GM21367 (cell line): ENCODE results near the gene TWIST1.

Source experiments
- ATAC-seq: cut with Tn5 transposase; IDR thresholded peaks from one replicate; pipeline ENCODE4 v1.9.1; 2021; ENCODE audit not compliant: unreplicated experiment

Gene TWIST1

GRCh38 chr7:19113855-19114550 lies 3.4 kb downstream of the TWIST1 start:
- ATAC-seq = no peak

DNA sequence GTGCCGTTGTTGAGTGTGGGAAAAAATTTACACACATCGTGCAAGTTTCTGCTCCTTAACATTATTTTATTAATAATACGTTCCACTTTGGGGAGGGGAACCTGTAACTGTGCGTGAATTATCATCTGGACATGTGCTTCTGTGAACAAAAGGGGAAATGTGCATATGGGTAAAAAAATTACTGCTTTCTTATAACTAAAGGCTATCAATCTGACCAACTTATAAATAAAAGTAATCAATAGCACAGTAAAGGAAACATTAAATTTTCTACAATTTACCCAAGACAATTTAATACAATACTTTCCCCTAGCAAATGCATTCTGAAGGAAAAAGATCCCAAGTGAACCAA lies 4.5 kb downstream of the TWIST1 start:
- ATAC-seq = no peak

DNA sequence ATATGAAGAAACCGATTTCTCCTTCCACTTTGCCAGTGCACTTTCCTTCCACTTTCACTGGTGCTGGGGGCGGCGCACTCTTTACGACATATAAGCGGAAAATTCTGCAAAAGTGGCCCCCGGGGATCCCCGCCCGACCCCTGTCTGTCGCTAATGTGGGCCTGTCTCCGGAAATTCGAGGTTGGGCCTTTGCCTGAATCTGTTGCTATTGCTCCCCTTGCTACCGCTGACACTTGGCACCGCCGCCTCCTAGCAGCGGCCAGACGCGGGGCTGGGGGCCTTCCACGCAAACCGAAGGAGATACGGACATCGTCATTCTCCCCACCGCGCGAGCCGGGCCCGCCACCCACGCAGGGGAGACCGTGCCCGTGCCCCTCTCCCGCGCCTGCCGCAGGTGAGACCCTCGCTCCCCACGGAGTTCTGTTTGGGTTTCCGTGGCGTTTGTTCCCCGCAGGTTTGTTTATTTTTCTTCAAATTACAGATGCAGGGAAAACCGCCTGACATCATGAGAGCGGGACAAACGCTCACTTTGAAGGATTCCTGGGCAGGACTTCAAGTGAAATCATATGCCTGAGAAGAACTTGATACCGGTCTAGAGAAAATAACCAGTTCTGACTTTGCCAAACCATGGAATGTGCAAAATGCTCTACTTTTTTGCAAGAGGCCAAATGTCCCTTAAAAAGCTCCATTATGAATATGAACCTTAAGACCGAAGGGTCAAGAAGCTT lies 5.0 kb downstream of the TWIST1 start:
- no peak for ATAC-seq

DNA sequence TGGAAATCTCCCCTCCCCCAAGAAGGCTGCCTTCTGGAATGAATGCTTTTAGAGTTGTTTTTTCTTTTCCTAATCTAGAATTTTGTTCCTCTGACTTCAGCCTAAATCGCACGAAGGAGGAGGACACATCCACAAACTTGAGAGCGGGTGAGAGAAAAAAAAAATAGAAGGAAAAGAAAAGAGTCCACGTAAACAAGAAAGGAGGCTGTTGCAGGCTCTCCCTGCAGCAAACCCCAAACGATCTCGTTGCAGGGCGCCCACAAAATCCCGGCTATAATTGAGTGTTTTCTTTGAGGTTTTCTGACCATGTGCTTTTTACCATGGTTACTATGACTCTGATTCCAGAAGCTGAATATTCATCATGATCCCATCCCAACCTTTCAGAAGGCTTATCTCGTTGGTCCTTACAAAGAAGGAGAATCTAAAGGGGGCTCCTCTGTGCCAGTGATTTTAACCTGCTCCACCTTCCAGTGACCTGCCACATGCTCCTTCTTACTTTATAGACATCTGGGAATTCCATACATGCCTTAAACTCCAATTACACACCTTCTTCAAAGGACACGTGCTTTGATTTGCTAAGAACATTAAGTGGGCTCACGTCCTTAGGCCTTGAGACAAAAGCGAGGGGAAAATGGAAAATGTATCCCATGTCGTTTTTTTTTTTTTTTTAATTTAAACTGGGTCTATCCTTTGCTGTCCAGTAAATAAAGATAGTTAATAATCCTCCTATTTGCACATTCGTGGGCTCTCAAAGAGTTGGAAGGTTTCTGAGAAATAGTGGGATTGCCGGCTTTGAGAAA lies 5.8 kb downstream of the TWIST1 start:
- ATAC-seq = no peak

DNA sequence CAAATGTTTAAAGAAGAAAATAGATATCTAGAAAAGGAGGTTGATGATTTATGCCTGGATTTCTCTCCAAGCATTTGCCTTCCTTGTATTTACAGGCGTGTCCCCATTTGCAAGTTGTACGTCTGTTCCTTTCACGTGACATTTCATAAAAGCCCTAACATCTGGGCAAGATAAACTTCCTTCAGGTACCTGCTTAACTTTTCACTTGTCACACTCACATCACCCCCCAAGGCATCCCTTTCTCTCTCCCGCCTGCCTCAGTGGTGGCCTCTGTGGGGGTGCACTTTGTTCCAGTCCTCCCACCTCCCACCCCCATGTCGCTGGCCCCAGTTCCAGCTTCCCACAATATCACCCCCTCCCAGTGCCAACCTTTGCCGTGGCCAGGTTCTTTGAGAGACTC lies 6.7 kb downstream of the TWIST1 start:
- no peak for ATAC-seq

GRCh38 chr7:19110026-19110730 lies 7.3 kb downstream of the TWIST1 start:
- no peak for ATAC-seq

DNA sequence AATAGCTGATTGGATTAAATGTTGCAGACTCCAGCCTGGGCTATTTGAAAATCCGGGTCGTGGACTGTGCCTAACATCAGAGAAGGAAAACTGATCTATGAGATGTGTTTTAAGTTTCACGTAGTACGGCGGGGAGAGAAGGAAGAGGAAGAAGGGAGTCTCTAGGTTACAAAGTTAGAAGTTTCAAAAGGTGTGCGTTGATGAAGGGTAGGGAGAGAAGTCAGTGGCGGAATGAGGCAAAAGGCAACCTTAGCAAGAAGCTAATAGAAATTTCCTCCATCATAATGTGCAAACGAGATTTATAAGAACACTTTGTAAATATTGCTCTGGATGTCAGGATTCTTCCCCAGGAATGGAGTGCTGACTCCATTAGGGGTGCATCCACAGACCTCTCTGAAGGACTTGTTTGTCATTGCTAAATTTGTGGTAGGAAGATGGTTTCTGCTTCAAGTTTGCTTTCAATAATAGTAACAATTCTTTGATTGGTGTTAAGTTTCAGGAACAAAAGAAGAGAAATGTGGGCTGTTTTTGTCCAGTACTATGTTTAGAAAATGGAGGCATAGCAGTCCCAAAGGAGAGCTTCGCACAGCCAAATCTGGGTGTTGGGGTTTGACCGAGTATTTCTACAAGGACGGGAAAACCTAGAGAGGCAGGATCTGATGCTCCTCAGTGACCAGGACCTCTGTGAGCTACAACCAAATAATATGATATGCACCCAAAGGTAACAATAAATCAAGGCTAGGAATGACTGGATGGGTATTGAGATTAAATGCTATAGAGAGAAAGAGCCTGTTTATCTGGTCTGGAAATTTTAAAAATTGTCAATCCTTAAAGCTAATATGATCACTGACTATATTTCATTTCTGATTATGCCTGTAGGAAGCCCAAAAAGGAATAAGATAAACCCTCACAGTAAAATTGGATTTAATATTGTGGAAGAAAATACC lies 8.2 kb downstream of the TWIST1 start:
- ATAC-seq = no peak

DNA sequence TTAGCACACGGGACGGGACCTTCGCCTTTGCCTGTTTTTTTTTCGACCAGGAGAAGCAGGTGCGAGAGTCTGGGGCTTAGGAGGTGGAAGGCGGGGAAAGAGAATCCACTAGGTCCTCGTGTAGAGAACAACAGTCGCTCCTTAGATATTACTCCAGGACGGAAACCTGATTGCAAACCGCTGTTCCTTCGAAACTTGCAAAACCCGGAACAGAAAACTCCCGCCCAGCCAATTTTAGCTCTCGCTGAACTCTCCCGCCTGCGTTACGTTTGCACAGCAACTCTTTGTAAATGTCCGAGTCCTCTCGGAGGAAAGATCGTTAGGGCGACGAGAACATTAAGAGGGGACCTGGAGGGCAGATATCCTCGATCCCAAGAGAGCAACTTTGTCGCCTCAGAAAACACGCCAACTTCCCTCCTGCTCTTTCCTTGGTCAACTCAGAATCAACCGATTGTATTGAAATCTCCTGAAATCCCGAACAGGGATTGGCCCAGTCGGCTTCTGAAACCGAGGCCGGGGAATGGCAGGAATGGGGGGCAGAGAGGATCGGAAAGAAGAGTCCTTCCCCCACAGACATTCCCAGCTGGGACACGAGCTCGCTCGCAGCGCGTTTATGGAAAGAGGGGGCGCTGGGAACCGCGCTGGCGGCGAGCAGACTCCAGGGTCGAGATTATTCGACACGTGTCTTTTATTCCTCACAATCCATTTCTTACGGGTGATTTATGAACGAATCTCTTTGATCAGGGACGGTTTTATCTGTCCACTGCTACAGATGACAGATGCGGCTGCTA lies 9.9 kb downstream of the TWIST1 start:
- ATAC-seq = no peak

DNA sequence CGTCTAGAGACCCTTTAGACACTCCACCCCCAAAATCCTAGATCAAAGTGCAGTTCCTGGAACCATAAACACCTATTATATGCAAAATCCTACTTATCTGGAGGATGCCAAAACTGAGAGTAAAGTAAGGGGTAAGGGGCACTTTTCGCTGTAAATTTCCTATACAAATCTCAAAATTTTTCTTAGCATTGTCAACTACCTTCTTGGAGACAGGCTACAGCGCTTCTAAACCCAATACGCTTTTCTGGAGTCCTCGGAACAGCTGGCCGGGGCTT lies 10.4 kb downstream of the TWIST1 start:
- no peak for ATAC-seq

- no peak for ATAC-seq
Observed at GRCh38 chr7:19106241-19107080, 11.0 kb downstream of the TWIST1 start.

DNA sequence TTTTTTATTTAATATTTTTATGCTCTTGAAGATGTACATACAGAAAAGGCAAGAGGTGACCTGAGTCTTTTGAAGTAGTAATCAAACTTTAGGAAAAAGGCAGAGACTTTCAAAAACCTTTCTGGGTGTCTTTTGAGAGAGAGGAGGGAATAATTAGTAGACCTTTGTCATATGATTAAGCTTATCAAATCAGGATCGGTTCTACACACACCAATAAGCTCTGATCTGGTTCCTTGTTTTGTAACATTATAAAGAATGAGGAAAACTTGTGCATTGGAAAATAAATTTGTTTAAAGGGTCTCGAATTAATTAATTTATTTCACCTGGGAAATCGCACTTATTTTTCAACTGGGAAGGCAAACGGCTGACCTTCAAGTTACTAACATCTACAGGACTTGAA lies 11.9 kb downstream of the TWIST1 start:
- ATAC-seq = no peak

- no peak for ATAC-seq
Observed at GRCh38 chr7:19104811-19105210, 12.6 kb downstream of the TWIST1 start.

- ATAC-seq = no peak
Observed at GRCh38 chr7:19102884-19103283, 14.6 kb downstream of the TWIST1 start.

DNA sequence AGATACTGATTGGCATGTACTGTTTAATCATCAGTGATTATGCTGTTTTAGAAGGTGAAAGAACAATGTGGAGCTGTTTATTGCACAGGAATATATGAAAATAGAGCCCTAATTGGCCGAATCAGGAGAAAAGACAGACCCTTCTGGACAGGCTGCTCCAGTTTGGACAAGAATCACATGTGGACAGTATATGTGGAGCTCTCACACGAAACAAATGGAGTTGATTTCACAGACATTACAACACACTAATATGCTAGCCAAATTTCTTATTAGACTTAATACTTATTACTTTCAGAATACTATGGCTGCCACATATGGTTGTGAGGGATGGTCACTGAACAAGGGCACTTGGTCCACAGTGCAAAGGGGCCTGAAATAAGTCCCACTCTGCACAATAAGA lies 15.5 kb downstream of the TWIST1 start:
- no peak for ATAC-seq

DNA sequence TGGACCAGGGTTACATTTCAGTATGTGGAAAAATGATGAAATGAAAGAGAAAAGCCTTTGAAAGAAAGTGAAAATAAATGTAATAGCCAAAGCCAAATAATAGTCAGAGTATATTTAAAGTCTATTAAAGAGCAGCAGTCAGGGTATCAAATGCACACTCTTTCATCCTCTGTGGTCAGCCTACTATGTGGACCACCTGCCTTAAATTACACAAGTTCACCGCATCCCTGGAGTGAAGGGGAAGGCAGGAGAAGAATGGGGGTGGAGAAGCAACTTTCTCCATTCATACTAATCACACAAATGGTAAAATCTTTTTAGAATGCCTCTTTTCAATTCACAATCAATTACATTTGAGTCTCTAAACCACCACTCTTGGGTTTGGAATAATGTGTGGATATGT lies 16.0 kb downstream of the TWIST1 start:
- ATAC-seq = no peak

- ATAC-seq = no peak
Observed at GRCh38 chr7:19099924-19100323, 17.5 kb downstream of the TWIST1 start.

- no peak for ATAC-seq
Observed at GRCh38 chr7:19099194-19099593, 18.2 kb downstream of the TWIST1 start.

- ATAC-seq = no peak
Observed at GRCh38 chr7:19098510-19098909, 18.9 kb downstream of the TWIST1 start.
